NCI-H146 (cell line): ENCODE data around the gene FGF12.

Source experiments
- DNase-seq: peaks from one replicate; lab custom pipeline; 2025; lab: John Stamatoyannopoulos, UW

The FGF12 gene

GRCh38 chr3:192684151-192684550 is 43.2 kb downstream of the FGF12 start:
- no peak for DNase-seq

- no peak for DNase-seq
These were observed 51.2 kb downstream of the FGF12 start for GRCh38 chr3:192675958-192676649.

- DNase-seq = no peak
These were observed 71.7 kb downstream of the FGF12 start for GRCh38 chr3:192655628-192656027.

GRCh38 chr3:192655040-192655439 is 72.3 kb downstream of the FGF12 start:
- no peak for DNase-seq

GRCh38 chr3:192653862-192654261 is 73.5 kb downstream of the FGF12 start:
- no peak for DNase-seq

- DNase-seq = no peak
These were observed 74.6 kb downstream of the FGF12 start for GRCh38 chr3:192652727-192653126.

GRCh38 chr3:192651836-192652512 is 75.4 kb downstream of the FGF12 start:
- DNase-seq = no peak

GRCh38 chr3:192645437-192645836 is 81.9 kb downstream of the FGF12 start:
- DNase-seq = no peak

- no peak for DNase-seq
These were observed 84.7 kb downstream of the FGF12 start for GRCh38 chr3:192642651-192643050.

GRCh38 chr3:192641919-192642318 is 85.4 kb downstream of the FGF12 start:
- DNase-seq = no peak

GRCh38 chr3:192639987-192640386 is 87.4 kb downstream of the FGF12 start:
- DNase-seq = no peak

- DNase-seq = no peak
These were observed 89.5 kb downstream of the FGF12 start for GRCh38 chr3:192637803-192638202.

GRCh38 chr3:192636517-192637444 is 90.6 kb downstream of the FGF12 start:
- no peak for DNase-seq

- no peak for DNase-seq
These were observed 97.9 kb downstream of the FGF12 start for GRCh38 chr3:192629429-192629828.

GRCh38 chr3:192621909-192622308 is 105.4 kb downstream of the FGF12 start:
- no peak for DNase-seq

- DNase-seq = no peak
These were observed 107.1 kb downstream of the FGF12 start for GRCh38 chr3:192620275-192620674.

GRCh38 chr3:192611411-192611810 is 115.9 kb downstream of the FGF12 start:
- no peak for DNase-seq

- no peak for DNase-seq
These were observed 118.4 kb downstream of the FGF12 start for GRCh38 chr3:192608726-192609600.

GRCh38 chr3:192607798-192608197 is 119.5 kb downstream of the FGF12 start:
- no peak for DNase-seq

- no peak for DNase-seq
These were observed 129.4 kb downstream of the FGF12 start for GRCh38 chr3:192597913-192598312.

GRCh38 chr3:192597506-192597905 is 129.8 kb downstream of the FGF12 start:
- no peak for DNase-seq

GRCh38 chr3:192578729-192579128 is 148.6 kb downstream of the FGF12 start:
- DNase-seq = no peak
